DOHH2 (cell line): ENCODE data around the gene APOBEC3B.
"Not testable (repeated sequence)": the region's sequence is repeated elsewhere in the genome, so short reads cannot be mapped to it uniquely, and the experiment has no call there.

ENCODE experiments used
- H3F3A ChIP-seq: fragments of 200-600 bp; sonication (generic), shearing (Covaris generic); 2 replicates; pipeline ENCODE4 v1.6.0; 2016; ENCODE audit warnings: antibody characterized with exemption, mild to moderate bottlenecking; ENCODE audit not compliant: control insufficient read depth, insufficient read depth
- H3K27ac ChIP-seq: fragments of 200-600 bp; sonication (generic); 2 replicates; pipeline ENCODE4 v1.5.1; 2014; ENCODE audit warnings: low read depth, mild to moderate bottlenecking, low read length, moderate library complexity
- H3K27me3 ChIP-seq: fragments of 200-600 bp; sonication (generic); 2 replicates; pipeline ENCODE4 v1.6.1; 2014; ENCODE audit warnings: mild to moderate bottlenecking, low read length, mixed read lengths; ENCODE audit not compliant: control insufficient read depth
- H3K36me3 ChIP-seq: fragments of 200-600 bp; sonication (generic); 2 replicates; pipeline ENCODE4 v1.6.1; 2014; ENCODE audit warnings: mild to moderate bottlenecking, low read length, moderate library complexity, mixed read lengths; ENCODE audit not compliant: control insufficient read depth
- H3K4me1 ChIP-seq: fragments of 200-600 bp; sonication (generic); 2 replicates; pipeline ENCODE4 v1.6.1; 2014; ENCODE audit warnings: mild to moderate bottlenecking, low read length, mixed read lengths; ENCODE audit not compliant: control insufficient read depth
- H3K4me2 ChIP-seq: fragments of 200-600 bp; sonication (generic); 2 replicates; pipeline ENCODE4 v1.6.0; 2014; ENCODE audit warnings: mild to moderate bottlenecking, low read length, moderate library complexity
- H3K4me3 ChIP-seq: fragments of 200-600 bp; sonication (generic); 2 replicates; pipeline ENCODE4 v1.5.1; 2014; ENCODE audit warnings: mild to moderate bottlenecking, low read length, mixed read lengths
- H3K79me2 ChIP-seq: fragments of 200-600 bp; sonication (generic); 2 replicates; pipeline ENCODE4 v1.6.1; 2014; ENCODE audit warnings: mild to moderate bottlenecking, low read length, mixed read lengths; ENCODE audit not compliant: control insufficient read depth
- H3K9me2 ChIP-seq: fragments of 200-600 bp; sonication (generic); replicated peaks from 2 replicates; pipeline ENCODE4 v1.6.1; 2014; ENCODE audit warnings: mild to moderate bottlenecking, low read length, mixed read lengths; ENCODE audit not compliant: control insufficient read depth
- H3K9me3 ChIP-seq: fragments of 200-600 bp; sonication (generic); 2 replicates; pipeline ENCODE4 v1.6.1; 2014; ENCODE audit warnings: antibody characterized with exemption, low read length, mixed read lengths; ENCODE audit not compliant: control insufficient read depth, insufficient read depth
- H4K20me1 ChIP-seq: fragments of 200-600 bp; sonication (generic); 2 replicates; pipeline ENCODE4 v1.6.0; 2014; ENCODE audit warnings: low read depth, mild to moderate bottlenecking, antibody characterized with exemption, low read length, moderate library complexity; ENCODE audit not compliant: control insufficient read depth, insufficient read depth
- CTCF ChIP-seq: fragments of 200-600 bp; sonication (generic); IDR thresholded peaks from one replicate; pipeline ENCODE4 v1.5.1; 2014; ENCODE audit warnings: antibody characterized with exemption, mild to moderate bottlenecking, low read depth, low read length; ENCODE audit not compliant: poor library complexity, severe bottlenecking
- EZH2phosphoT487 ChIP-seq: fragments of 200-600 bp; sonication (generic); IDR thresholded peaks from 2 replicates; pipeline ENCODE4 v1.6.1; 2017; ENCODE audit warnings: borderline replicate concordance, mild to moderate bottlenecking, antibody characterized with exemption, low read length, moderate library complexity, mixed read lengths

The APOBEC3B gene

GRCh38 chr22:38997518-38997917, 15.4 kb downstream of the APOBEC3B start:
- no peak overlapping the region for H3K27ac ChIP-seq
- no peak for TF ChIP-seq CTCF
- TF ChIP-seq EZH2phosphoT487 = no peak
- no peaks in the 10 kb centered on the region for H3K9me3 ChIP-seq
- no peaks in the 10 kb centered on the region for H3K36me3 ChIP-seq
- H4K20me1 ChIP-seq = no peaks in the 10 kb centered on the region
- no peak overlapping the region for H3K4me2 ChIP-seq
- no peaks in the 10 kb centered on the region for H3F3A ChIP-seq
- H3K4me1 ChIP-seq = no peaks in the 10 kb centered on the region
- H3K27me3 ChIP-seq = peaks cover 14% of the 10 kb centered on the region
- H3K9me2 ChIP-seq = no peaks in the 10 kb centered on the region
- H3K79me2 ChIP-seq = no peaks in the 10 kb centered on the region
- H3K4me3 ChIP-seq = no peak overlapping the region

GRCh38 chr22:39003165-39003638, 21.1 kb downstream of the APOBEC3B start:
- peak; percentile 77 for TF ChIP-seq CTCF
- TF ChIP-seq EZH2phosphoT487 = no peak
- Histone ChIP-seq H3K36me3 (no peaks in the 10 kb centered on the region), H3K27me3 (no peaks in the 10 kb centered on the region), H3K9me2 (no peaks in the 10 kb centered on the region), H3F3A (peaks cover 3% of the 10 kb centered on the region), H3K4me2 (no peak overlapping the region), H3K79me2 (no peaks in the 10 kb centered on the region), H3K4me1 (peaks cover 6% of the 10 kb centered on the region), H4K20me1 (no peaks in the 10 kb centered on the region), H3K27ac (no peak overlapping the region), H3K4me3 (no peak overlapping the region), H3K9me3 (no peaks in the 10 kb centered on the region)

GRCh38 chr22:39007177-39007576, 25.0 kb downstream of the APOBEC3B start:
- TF ChIP-seq EZH2phosphoT487 (no peak), CTCF (no peak)
- Histone ChIP-seq H3K9me3 (no peaks in the 10 kb centered on the region), H3K4me2 (no peak overlapping the region), H3K4me3 (no peak overlapping the region), H3K4me1 (peaks cover 6% of the 10 kb centered on the region), H3F3A (peaks cover 3% of the 10 kb centered on the region), H4K20me1 (no peaks in the 10 kb centered on the region), H3K36me3 (no peaks in the 10 kb centered on the region), H3K27me3 (no peaks in the 10 kb centered on the region), H3K79me2 (no peaks in the 10 kb centered on the region), H3K9me2 (no peaks in the 10 kb centered on the region), H3K27ac (no peak overlapping the region)

- H3K36me3 ChIP-seq, H3K79me2 ChIP-seq, H3K4me3 ChIP-seq, H3K4me2 ChIP-seq, H3F3A ChIP-seq, H3K27ac ChIP-seq, H3K9me3 ChIP-seq, H3K27me3 ChIP-seq, H3K4me1 ChIP-seq, H4K20me1 ChIP-seq, H3K9me2 ChIP-seq: not testable (repeated sequence)
Observed at GRCh38 chr22:39008271-39008850, 26.2 kb downstream of the APOBEC3B start.
